GM12878 (cell line): ENCODE results near the gene DOK7. TPM values are rescaled to one million over a fixed set of nuclear protein-coding genes. Genes with fewer than 3 reads are reported as not detected.

Experiments used
- ATAC-seq: fragments of 200-7000 bp; cut with Tn5 transposase; 3 replicates; pipeline ENCODE4 v1.9.1; 2020; ENCODE audit warnings: mild to moderate bottlenecking, moderate library complexity
- BruUV-seq: library from RNA; stranded (reverse); fragments of 400-500 nt; replicated peaks from 2 replicates; lab custom pipeline; 2021; lab: Mats Ljungman, UMichigan
- CTCF ChIA-PET: fragments of 300-600 bp; sonication (Branson Sonifier 250); formaldehyde crosslinking; extraction: SDS; loops from one replicate; lab custom pipeline; 2021; ENCODE audit warnings: inconsistent platforms; lab: Yijun Ruan, JAX
- POLR2A ChIA-PET: fragments of 350-600 bp; formaldehyde crosslinking; extraction: SDS; loops from one replicate; lab custom pipeline; 2021; ENCODE audit warnings: inconsistent platforms; lab: Charles Lee
- RAD21 ChIA-PET: fragments of 300-600 bp; sonication (Branson Sonifier 250); formaldehyde crosslinking; loops from one replicate; lab custom pipeline; 2023; ENCODE audit warnings: antibody characterized with exemption; ENCODE audit not compliant: unreplicated experiment; lab: Charles Lee
- SMC1A ChIA-PET: fragments of 300-600 bp; sonication (Branson Sonifier 250); formaldehyde crosslinking; loops from one replicate; lab custom pipeline; 2023; ENCODE audit not compliant: unreplicated experiment, uncharacterized antibody; lab: Charles Lee
- DNase-seq: peaks from one replicate; pipeline ENCODE4 v3.0.0-alpha.2; 2011; ENCODE audit warnings: low read depth, low spot score
- FAIRE-seq: peaks from 3 replicates; lab custom pipeline; 2011; peaks lifted over from hg19 to GRCh38; lab: Jason Lieb, UNC
- H2AFZ ChIP-seq: 2 replicates; pipeline ENCODE4 v1.6.0; 2011; ENCODE audit warnings: low read depth, low read length, control low read depth; ENCODE audit not compliant: control insufficient read depth
- H3K27ac ChIP-seq: 2 replicates; pipeline ENCODE4 v1.5.1; 2011; ENCODE audit warnings: control low read depth; ENCODE audit not compliant: control insufficient read depth, insufficient read depth
- H3K27me3 ChIP-seq, 2 experiments: replicated peaks in 1 of 2; 2 replicates each; pipeline versions ENCODE4 v1.6.0 to v1.6.1; 2011; ENCODE audit warnings: low read length in 1 of 2; ENCODE audit not compliant: control insufficient read depth in 2 of 2, insufficient read depth in 2 of 2
- H3K36me3 ChIP-seq, 2 experiments: 2 replicates each; pipeline ENCODE4 v1.5.1; 2011; ENCODE audit warnings: low read length in 1 of 2; ENCODE audit not compliant: control insufficient read depth in 2 of 2, insufficient read depth in 2 of 2
- H3K4me1 ChIP-seq: 2 replicates; pipeline ENCODE4 v1.6.1; 2011; ENCODE audit warnings: mild to moderate bottlenecking, low read length, moderate library complexity, mixed read lengths; ENCODE audit not compliant: control insufficient read depth, insufficient read depth
- H3K4me2 ChIP-seq: 2 replicates; pipeline ENCODE4 v1.6.0; 2011; ENCODE audit warnings: control low read depth; ENCODE audit not compliant: control insufficient read depth, insufficient read depth
- H3K4me3 ChIP-seq: fragments of 200-600 bp; sonication (generic); 2 replicates; pipeline ENCODE4 v1.5.1; 2016
- H3K79me2 ChIP-seq: 2 replicates; pipeline ENCODE4 v1.6.0; 2011; ENCODE audit warnings: low read length; ENCODE audit not compliant: control insufficient read depth, insufficient read depth
- H3K9ac ChIP-seq: 2 replicates; pipeline ENCODE4 v1.8.0; 2011; ENCODE audit warnings: low read length, control low read depth, mixed read lengths; ENCODE audit not compliant: control insufficient read depth, insufficient read depth
- H3K9me3 ChIP-seq: replicated peaks from 3 replicates; pipeline ENCODE4 v1.5.1; 2011; ENCODE audit warnings: mild to moderate bottlenecking, low read length; ENCODE audit not compliant: control insufficient read depth, insufficient read depth
- H4K20me1 ChIP-seq: 2 replicates; pipeline ENCODE4 v1.6.0; 2011; ENCODE audit not compliant: control insufficient read depth, insufficient read depth
- ASH2L ChIP-seq: fragments of 300-600, 200-600 bp; sonication (generic); IDR thresholded peaks from 2 replicates; pipeline ENCODE4 v1.6.1; 2017; ENCODE audit warnings: low read depth, mild to moderate bottlenecking, borderline replicate concordance
- CBFB ChIP-seq: IDR thresholded peaks from 2 replicates; pipeline ENCODE4 v1.6.1; 2016; ENCODE audit warnings: antibody characterized with exemption, low read depth
- FOS ChIP-seq: IDR thresholded peaks from 3 replicates; pipeline ENCODE4 v1.6.1; 2011; ENCODE audit warnings: borderline replicate concordance; ENCODE audit not compliant: insufficient read length; ENCODE audit errors: extremely low read depth
- TARDBP ChIP-seq: IDR thresholded peaks from 2 replicates; pipeline ENCODE4 v1.6.1; 2016; ENCODE audit warnings: borderline replicate concordance
- YY1 ChIP-seq: IDR thresholded peaks from 2 replicates; pipeline ENCODE4 v1.6.1; 2011; ENCODE audit warnings: low read depth, mild to moderate bottlenecking, low read length
- ZNF24 ChIP-seq: fragments of 450-650 bp; IDR thresholded peaks from 2 replicates; pipeline ENCODE4 v1.6.1; 2017; ENCODE audit warnings: antibody characterized with exemption, mild to moderate bottlenecking
- ZZZ3 ChIP-seq: IDR thresholded peaks from 2 replicates; pipeline ENCODE4 v1.6.1; 2011; ENCODE audit warnings: low read depth; ENCODE audit not compliant: control insufficient read depth, insufficient read length
- WGBS: methylation state at CpG from one replicate; pipeline ENCODE4 v1.1.6; 2016; ENCODE audit warnings: low lambda C conversion rate; ENCODE audit not compliant: insufficient replicate concordance, insufficient coverage; ENCODE audit errors: missing lambda C conversion rate; 5-methylcytosine and 5-hydroxymethylcytosine counted together
- in situ Hi-C: fragments of 300-500 bp; cut with MboI; formaldehyde crosslinking; loops from 9 replicates; pipeline ENCODE4 v1.14.3; 2018; ENCODE audit warnings: mixed read lengths
- intact Hi-C: fragments of 100-400 bp; cut with micrococcal nuclease; formaldehyde crosslinking; loops from one replicate; pipeline ENCODE4 v1.14.2; 2022; ENCODE audit not compliant: unreplicated experiment
- polyA plus RNA-seq, 11 experiments: library from polyadenylated mRNA; depleted of rRNA in 4 of 11; unstranded in 6 of 11; stranded (reverse) in 5 of 11; fragments of >200 nt; fragmentation: Nextera tagmentation in 4 of 11; fragmentation: Illumina TruSeq in 1 of 11; extraction: Ambion mirVana in 4 of 11; extraction: Trizol in 1 of 11; gene quantifications; 1 replicate in 1 of 11; 2 replicates in 10 of 11; pipeline versions ENCODE4 v1.2.1 to v1.2.3, GENCODE V29; 2011 to 2016; ENCODE audit warnings: inconsistent platforms in 2 of 11, missing spikeins in 2 of 11, low read depth in 1 of 11
- total RNA-seq, 4 experiments: library from RNA; depleted of rRNA in 3 of 4; stranded (reverse); fragments of >200 nt in 3 of 4; fragmentation: Illumina TruSeq in 1 of 4; extraction: Trizol in 1 of 4; gene quantifications; 2 replicates each; pipeline versions ENCODE4 v1.2.1 to v1.2.3, GENCODE V29; 2013 to 2021
- TF ChIP-seq, protein P1 (sequence below): fragments of 450-650 bp; IDR thresholded peaks from 2 replicates; pipeline ENCODE4 v1.6.1; 2016; ENCODE audit warnings: mild to moderate bottlenecking, moderate library complexity, borderline replicate concordance
- TF ChIP-seq, protein P2 (sequence below): IDR thresholded peaks from 2 replicates; pipeline ENCODE4 v1.6.1; 2011; ENCODE audit warnings: low read depth, low read length, improper control_type of control experiment, borderline replicate concordance
- TF ChIP-seq, protein P3 (sequence below): fragments of 150-350 bp; IDR thresholded peaks from 2 replicates; pipeline ENCODE4 v1.6.1; 2016; ENCODE audit warnings: low read depth, low read length
- TF ChIP-seq, protein P4 (sequence below): fragments of 450-650 bp; IDR thresholded peaks from 2 replicates; pipeline ENCODE4 v1.6.1; 2018; ENCODE audit warnings: mild to moderate bottlenecking, low read depth, moderate library complexity; ENCODE audit not compliant: partially characterized antibody

Gene DOK7
- total and polyA plus RNA-seq, 10 of the 15 experiments (the other 5 are each of a cell fraction or from before 2014, with no cell fraction given) = 0.04 to 0.46 (median 0.18) TPM; not detected in 4

DNA sequence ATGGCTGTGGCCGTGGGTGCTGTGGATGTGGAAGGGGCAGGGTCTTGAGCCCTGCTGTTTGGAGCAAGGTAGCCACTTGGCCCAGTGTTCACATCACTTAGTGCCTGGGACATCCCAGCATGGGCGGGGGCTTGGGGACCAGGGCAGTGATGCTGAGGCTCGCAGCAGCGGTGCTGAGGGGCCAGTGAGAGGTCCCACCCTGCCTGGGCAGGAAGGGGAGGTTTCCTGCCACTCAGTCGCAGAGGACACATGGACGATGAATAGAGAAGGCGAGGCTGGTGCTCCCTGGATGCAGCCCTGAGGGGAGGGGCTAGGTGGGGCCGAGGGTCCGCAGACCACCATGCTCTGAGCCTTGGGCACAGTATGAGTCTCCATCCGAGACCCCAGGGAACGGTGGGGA, 25.7 kb downstream of the DOK7 start (continued):
- TF ChIP-seq, protein P1, sequence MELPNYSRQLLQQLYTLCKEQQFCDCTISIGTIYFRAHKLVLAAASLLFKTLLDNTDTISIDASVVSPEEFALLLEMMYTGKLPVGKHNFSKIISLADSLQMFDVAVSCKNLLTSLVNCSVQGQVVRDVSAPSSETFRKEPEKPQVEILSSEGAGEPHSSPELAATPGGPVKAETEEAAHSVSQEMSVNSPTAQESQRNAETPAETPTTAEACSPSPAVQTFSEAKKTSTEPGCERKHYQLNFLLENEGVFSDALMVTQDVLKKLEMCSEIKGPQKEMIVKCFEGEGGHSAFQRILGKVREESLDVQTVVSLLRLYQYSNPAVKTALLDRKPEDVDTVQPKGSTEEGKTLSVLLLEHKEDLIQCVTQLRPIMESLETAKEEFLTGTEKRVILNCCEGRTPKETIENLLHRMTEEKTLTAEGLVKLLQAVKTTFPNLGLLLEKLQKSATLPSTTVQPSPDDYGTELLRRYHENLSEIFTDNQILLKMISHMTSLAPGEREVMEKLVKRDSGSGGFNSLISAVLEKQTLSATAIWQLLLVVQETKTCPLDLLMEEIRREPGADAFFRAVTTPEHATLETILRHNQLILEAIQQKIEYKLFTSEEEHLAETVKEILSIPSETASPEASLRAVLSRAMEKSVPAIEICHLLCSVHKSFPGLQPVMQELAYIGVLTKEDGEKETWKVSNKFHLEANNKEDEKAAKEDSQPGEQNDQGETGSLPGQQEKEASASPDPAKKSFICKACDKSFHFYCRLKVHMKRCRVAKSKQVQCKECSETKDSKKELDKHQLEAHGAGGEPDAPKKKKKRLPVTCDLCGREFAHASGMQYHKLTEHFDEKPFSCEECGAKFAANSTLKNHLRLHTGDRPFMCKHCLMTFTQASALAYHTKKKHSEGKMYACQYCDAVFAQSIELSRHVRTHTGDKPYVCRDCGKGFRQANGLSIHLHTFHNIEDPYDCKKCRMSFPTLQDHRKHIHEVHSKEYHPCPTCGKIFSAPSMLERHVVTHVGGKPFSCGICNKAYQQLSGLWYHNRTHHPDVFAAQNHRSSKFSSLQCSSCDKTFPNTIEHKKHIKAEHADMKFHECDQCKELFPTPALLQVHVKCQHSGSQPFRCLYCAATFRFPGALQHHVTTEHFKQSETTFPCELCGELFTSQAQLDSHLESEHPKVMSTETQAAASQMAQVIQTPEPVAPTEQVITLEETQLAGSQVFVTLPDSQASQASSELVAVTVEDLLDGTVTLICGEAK = no peak
- TF ChIP-seq, protein P2, sequence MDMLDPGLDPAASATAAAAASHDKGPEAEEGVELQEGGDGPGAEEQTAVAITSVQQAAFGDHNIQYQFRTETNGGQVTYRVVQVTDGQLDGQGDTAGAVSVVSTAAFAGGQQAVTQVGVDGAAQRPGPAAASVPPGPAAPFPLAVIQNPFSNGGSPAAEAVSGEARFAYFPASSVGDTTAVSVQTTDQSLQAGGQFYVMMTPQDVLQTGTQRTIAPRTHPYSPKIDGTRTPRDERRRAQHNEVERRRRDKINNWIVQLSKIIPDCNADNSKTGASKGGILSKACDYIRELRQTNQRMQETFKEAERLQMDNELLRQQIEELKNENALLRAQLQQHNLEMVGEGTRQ = no peak
- TF ChIP-seq TARDBP (no peak), FOS (no peak)

DNA sequence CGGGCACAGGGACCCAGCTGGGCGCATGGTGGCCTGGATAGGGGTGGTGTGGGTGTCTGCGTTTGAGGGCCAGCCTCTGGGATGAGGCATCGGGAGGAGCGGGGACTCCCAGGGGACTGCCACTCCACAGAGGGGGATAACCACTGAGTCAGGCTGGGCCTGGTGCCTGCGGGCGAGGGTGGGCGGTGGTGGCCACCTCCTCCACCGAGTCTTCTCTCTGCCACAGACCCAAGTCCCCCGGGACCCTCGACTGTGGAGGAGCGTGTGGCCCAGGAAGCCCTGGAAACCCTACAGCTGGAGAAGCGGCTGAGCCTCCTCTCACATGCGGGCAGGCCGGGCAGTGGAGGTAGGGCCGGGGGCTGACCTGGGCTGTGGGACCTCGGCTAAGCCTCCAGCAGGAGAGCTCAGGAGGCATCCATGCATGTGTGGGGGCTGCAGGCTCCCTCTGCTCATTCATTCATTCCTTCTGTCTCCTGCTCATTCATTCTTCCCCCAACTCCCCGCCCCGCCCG, 26.4 kb downstream of the DOK7 start:
- H3K27ac ChIP-seq = no peak overlapping the region
- H2AFZ ChIP-seq = no peak overlapping the region
- ChIA-PET RAD21 (no interaction called here), CTCF (interaction anchor here (1.0 kb wide), 1 partner anchor 9 kb away, joined by 3 read pairs; no protein-coding TSS in a partner anchor), SMC1A (no interaction called here), POLR2A (no interaction called here)
- intact Hi-C loops = no loop called here
- H3K27me3 ChIP-seq = peaks cover 0 to 3% of the 10 kb centered on the region in 2 experiments; a peak in 3 of 4 replicates
- no peak overlapping the region for H3K4me3 ChIP-seq
- in situ Hi-C loops = no loop called here
- ATAC-seq (peak; percentile 17), DNase-seq (no peak), FAIRE-seq (no peak)
- H4K20me1 ChIP-seq = no peaks in the 10 kb centered on the region
- H3K9ac ChIP-seq = no peak overlapping the region
- WGBS = 6% methylated on average over 19 of the region's 20 CpGs
- no peaks in the 10 kb centered on the region for H3K9me3 ChIP-seq
- no peaks in the 10 kb centered on the region for H3K79me2 ChIP-seq
- H3K4me1 ChIP-seq = no peaks in the 10 kb centered on the region; the same call in 1 of the 2 replicates
- BruUV-seq = no TSS peak
- no peaks in the 10 kb centered on the region for H3K36me3 ChIP-seq
- H3K4me2 ChIP-seq = no peak overlapping the region
- TF ChIP-seq, protein P3, sequence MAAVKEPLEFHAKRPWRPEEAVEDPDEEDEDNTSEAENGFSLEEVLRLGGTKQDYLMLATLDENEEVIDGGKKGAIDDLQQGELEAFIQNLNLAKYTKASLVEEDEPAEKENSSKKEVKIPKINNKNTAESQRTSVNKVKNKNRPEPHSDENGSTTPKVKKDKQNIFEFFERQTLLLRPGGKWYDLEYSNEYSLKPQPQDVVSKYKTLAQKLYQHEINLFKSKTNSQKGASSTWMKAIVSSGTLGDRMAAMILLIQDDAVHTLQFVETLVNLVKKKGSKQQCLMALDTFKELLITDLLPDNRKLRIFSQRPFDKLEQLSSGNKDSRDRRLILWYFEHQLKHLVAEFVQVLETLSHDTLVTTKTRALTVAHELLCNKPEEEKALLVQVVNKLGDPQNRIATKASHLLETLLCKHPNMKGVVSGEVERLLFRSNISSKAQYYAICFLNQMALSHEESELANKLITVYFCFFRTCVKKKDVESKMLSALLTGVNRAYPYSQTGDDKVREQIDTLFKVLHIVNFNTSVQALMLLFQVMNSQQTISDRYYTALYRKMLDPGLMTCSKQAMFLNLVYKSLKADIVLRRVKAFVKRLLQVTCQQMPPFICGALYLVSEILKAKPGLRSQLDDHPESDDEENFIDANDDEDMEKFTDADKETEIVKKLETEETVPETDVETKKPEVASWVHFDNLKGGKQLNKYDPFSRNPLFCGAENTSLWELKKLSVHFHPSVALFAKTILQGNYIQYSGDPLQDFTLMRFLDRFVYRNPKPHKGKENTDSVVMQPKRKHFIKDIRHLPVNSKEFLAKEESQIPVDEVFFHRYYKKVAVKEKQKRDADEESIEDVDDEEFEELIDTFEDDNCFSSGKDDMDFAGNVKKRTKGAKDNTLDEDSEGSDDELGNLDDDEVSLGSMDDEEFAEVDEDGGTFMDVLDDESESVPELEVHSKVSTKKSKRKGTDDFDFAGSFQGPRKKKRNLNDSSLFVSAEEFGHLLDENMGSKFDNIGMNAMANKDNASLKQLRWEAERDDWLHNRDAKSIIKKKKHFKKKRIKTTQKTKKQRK = no peak
- TF ChIP-seq YY1 (no peak), ZNF24 (peak; percentile 88), CBFB (no peak), ZZZ3 (no peak), ASH2L (no peak)
- TF ChIP-seq, protein P4, sequence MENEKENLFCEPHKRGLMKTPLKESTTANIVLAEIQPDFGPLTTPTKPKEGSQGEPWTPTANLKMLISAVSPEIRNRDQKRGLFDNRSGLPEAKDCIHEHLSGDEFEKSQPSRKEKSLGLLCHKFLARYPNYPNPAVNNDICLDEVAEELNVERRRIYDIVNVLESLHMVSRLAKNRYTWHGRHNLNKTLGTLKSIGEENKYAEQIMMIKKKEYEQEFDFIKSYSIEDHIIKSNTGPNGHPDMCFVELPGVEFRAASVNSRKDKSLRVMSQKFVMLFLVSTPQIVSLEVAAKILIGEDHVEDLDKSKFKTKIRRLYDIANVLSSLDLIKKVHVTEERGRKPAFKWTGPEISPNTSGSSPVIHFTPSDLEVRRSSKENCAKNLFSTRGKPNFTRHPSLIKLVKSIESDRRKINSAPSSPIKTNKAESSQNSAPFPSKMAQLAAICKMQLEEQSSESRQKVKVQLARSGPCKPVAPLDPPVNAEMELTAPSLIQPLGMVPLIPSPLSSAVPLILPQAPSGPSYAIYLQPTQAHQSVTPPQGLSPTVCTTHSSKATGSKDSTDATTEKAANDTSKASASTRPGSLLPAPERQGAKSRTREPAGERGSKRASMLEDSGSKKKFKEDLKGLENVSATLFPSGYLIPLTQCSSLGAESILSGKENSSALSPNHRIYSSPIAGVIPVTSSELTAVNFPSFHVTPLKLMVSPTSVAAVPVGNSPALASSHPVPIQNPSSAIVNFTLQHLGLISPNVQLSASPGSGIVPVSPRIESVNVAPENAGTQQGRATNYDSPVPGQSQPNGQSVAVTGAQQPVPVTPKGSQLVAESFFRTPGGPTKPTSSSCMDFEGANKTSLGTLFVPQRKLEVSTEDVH = no peak
